Femur (tissue), 1 donor: Measurements from ENCODE around the gene CCDC51.

Experiments
- DNase-seq: peaks from one replicate; pipeline ENCODE4 v3.0.0-alpha.2; 2017

The CCDC51 gene

GRCh38 chr3:48418140-48418539 lies 21.8 kb downstream of the CCDC51 start:
- DNase-seq, result no peak

GRCh38 chr3:48417529-48418108 lies 22.3 kb downstream of the CCDC51 start:
- no peak for DNase-seq

- DNase-seq, result no peak
Measured at GRCh38 chr3:48416546-48416945, 23.4 kb downstream of the CCDC51 start.

- DNase-seq, result no peak
Measured at GRCh38 chr3:48416091-48416505, 23.8 kb downstream of the CCDC51 start.

- no peak for DNase-seq
Measured at GRCh38 chr3:48415251-48415953, 24.5 kb downstream of the CCDC51 start.

GRCh38 chr3:48414376-48415250 lies 25.3 kb downstream of the CCDC51 start:
- DNase-seq, result peak; percentile 15

- peak; percentile 22 for DNase-seq
Measured at GRCh38 chr3:48413611-48414010, 26.3 kb downstream of the CCDC51 start.

- peak; percentile 21 for DNase-seq
Measured at GRCh38 chr3:48413086-48413485, 26.8 kb downstream of the CCDC51 start.

- peak; percentile 12 for DNase-seq
Measured at GRCh38 chr3:48412375-48413001, 27.4 kb downstream of the CCDC51 start.

- DNase-seq, result no peak
Measured at GRCh38 chr3:48411606-48412374, 28.1 kb downstream of the CCDC51 start.

- DNase-seq, result no peak
Measured at GRCh38 chr3:48411041-48411588, 28.8 kb downstream of the CCDC51 start.

GRCh38 chr3:48410205-48411040 lies 29.5 kb downstream of the CCDC51 start:
- DNase-seq, result no peak

GRCh38 chr3:48409291-48410201 lies 30.4 kb downstream of the CCDC51 start:
- peak; percentile 15 for DNase-seq

GRCh38 chr3:48408823-48409281 lies 31.1 kb downstream of the CCDC51 start:
- peak; percentile 16 for DNase-seq

GRCh38 chr3:48407542-48408099 lies 32.3 kb downstream of the CCDC51 start:
- DNase-seq, result no peak

GRCh38 chr3:48406443-48407431 lies 33.2 kb downstream of the CCDC51 start:
- no peak for DNase-seq

GRCh38 chr3:48405971-48406370 lies 33.9 kb downstream of the CCDC51 start:
- peak; percentile 16 for DNase-seq

GRCh38 chr3:48405343-48405881 lies 34.5 kb downstream of the CCDC51 start:
- DNase-seq, result peak; percentile 23
